CD14-positive monocyte (primary cell): ENCODE data around the gene ULK2. TPM values are rescaled to one million over a fixed set of nuclear protein-coding genes. Genes with fewer than 3 reads are reported as not detected.

Source experiments
- DNase-seq, 3 donors: peaks; one replicate each; pipeline ENCODE4 v3.0.0-alpha.2; 2011 to 2022
- H2AFZ ChIP-seq: 2 replicates; pipeline ENCODE4 v1.6.0; 2012; ENCODE audit warnings: mild to moderate bottlenecking, low read depth, low read length, inconsistent platforms; ENCODE audit not compliant: insufficient read depth, poor library complexity, severe bottlenecking
- H3K27ac ChIP-seq, 2 donors: 1 replicate in 1 of 2; 2 replicates in 1 of 2; pipeline ENCODE4 v1.5.1; 2012 to 2013; ENCODE audit warnings: low read length in 2 of 2, control low read depth in 1 of 2, inconsistent platforms in 1 of 2, low read depth in 1 of 2, mild to moderate bottlenecking in 1 of 2
- H3K27me3 ChIP-seq, 2 donors: one replicate each; pipeline versions ENCODE4 v1.6.0 to v1.6.1; 2011 to 2013; ENCODE audit warnings: low read length in 2 of 2; ENCODE audit not compliant: control insufficient read depth in 2 of 2, insufficient read depth in 2 of 2
- H3K36me3 ChIP-seq, 2 donors: replicated peaks in 1 of 2; 1 replicate in 1 of 2; 2 replicates in 1 of 2; pipeline versions ENCODE4 v1.5.1 to v1.6.1; 2012 to 2013; ENCODE audit warnings: low read length in 2 of 2, control low read depth in 1 of 2, inconsistent platforms in 1 of 2, mild to moderate bottlenecking in 1 of 2; ENCODE audit not compliant: insufficient read depth in 2 of 2, control insufficient read depth in 1 of 2
- H3K4me1 ChIP-seq, 2 donors: 1 replicate in 1 of 2; 2 replicates in 1 of 2; pipeline versions ENCODE4 v1.5.1 to v1.6.1; 2012 to 2013; ENCODE audit warnings: low read length in 2 of 2, control low read depth in 1 of 2, inconsistent platforms in 1 of 2, mild to moderate bottlenecking in 1 of 2, moderate library complexity in 1 of 2; ENCODE audit not compliant: insufficient read depth in 2 of 2, control insufficient read depth in 1 of 2
- H3K4me2 ChIP-seq: replicated peaks from 2 replicates; pipeline ENCODE3; 2012; ENCODE audit warnings: low read length, moderate library complexity, mild to moderate bottlenecking; ENCODE audit not compliant: poor library complexity, severe bottlenecking; ENCODE audit errors: extremely low read depth
- H3K4me3 ChIP-seq, 3 experiments: fragments of 200-600 bp in 1 of 3; sonication (generic) in 1 of 3; replicated peaks in 1 of 3; 1 replicate in 2 of 3; 2 replicates in 1 of 3; pipeline ENCODE4 v1.5.1; 2011 to 2013; ENCODE audit warnings: low read length in 3 of 3, mild to moderate bottlenecking in 3 of 3, control low read depth in 2 of 3, low read depth in 2 of 3, inconsistent platforms in 1 of 3, moderate library complexity in 1 of 3
- H3K79me2 ChIP-seq: 2 replicates; pipeline ENCODE4 v1.6.0; 2012; ENCODE audit warnings: mild to moderate bottlenecking, control low read depth, inconsistent platforms, low read length, moderate library complexity; ENCODE audit not compliant: insufficient read depth
- H3K9ac ChIP-seq: 2 replicates; pipeline ENCODE4 v1.6.0; 2017; ENCODE audit warnings: low read length, mild to moderate bottlenecking; ENCODE audit not compliant: insufficient read depth, poor library complexity, severe bottlenecking
- H3K9me3 ChIP-seq, 2 donors: replicated peaks in 1 of 2; 1 replicate in 1 of 2; 2 replicates in 1 of 2; pipeline versions ENCODE4 v1.5.1 to v1.6.1; 2012 to 2013; ENCODE audit warnings: low read length in 2 of 2, control low read depth in 1 of 2; ENCODE audit not compliant: control insufficient read depth in 1 of 2, insufficient read depth in 1 of 2
- H4K20me1 ChIP-seq: 2 replicates; pipeline ENCODE4 v1.6.0; 2012; ENCODE audit warnings: mild to moderate bottlenecking, low read length, control low read depth, moderate library complexity; ENCODE audit not compliant: insufficient read depth
- H3K27ac Mint-ChIP-seq, 7 donors: one replicate each; pipeline ENCODE4 v1.8.0; 2020; ENCODE audit warnings: mild to moderate bottlenecking in 7 of 7, mixed read lengths in 7 of 7, moderate library complexity in 6 of 7, inconsistent platforms in 2 of 7
- H3K27me3 Mint-ChIP-seq, 3 donors: one replicate each; pipeline ENCODE4 v1.8.0; 2021 to 2022; ENCODE audit warnings: low read depth in 3 of 3, mild to moderate bottlenecking in 3 of 3, mixed read lengths in 3 of 3, moderate library complexity in 3 of 3, inconsistent platforms in 1 of 3
- H3K36me3 Mint-ChIP-seq, 2 donors: one replicate each; pipeline ENCODE4 v1.8.0; 2020; ENCODE audit warnings: mixed read lengths in 2 of 2, inconsistent platforms in 1 of 2, mild to moderate bottlenecking in 1 of 2
- H3K4me1 Mint-ChIP-seq: one replicate; pipeline ENCODE4 v1.8.0; 2020; ENCODE audit warnings: mild to moderate bottlenecking, mixed read lengths
- H3K4me3 Mint-ChIP-seq, 2 donors: one replicate each; pipeline ENCODE4 v1.8.0; 2020; ENCODE audit warnings: mild to moderate bottlenecking in 2 of 2, mixed read lengths in 2 of 2, moderate library complexity in 1 of 2
- H3K9me3 Mint-ChIP-seq, 7 donors: one replicate each; pipeline ENCODE4 v1.8.0; 2020 to 2022; ENCODE audit warnings: mixed read lengths in 7 of 7, mild to moderate bottlenecking in 6 of 7, moderate library complexity in 6 of 7, inconsistent platforms in 2 of 7
- CTCF ChIP-seq: fragments of 200-600 bp; IDR thresholded peaks from one replicate; pipeline ENCODE4 v1.8.0; 2022; ENCODE audit warnings: antibody characterized with exemption, mild to moderate bottlenecking
- WGBS: methylation state at CpG from one replicate; pipeline ENCODE4 v1.1.5; 2013; ENCODE audit warnings: missing lambda C conversion rate; ENCODE audit not compliant: insufficient coverage; 5-methylcytosine and 5-hydroxymethylcytosine counted together
- intact Hi-C, 2 donors: fragments of 100-400 bp; cut with micrococcal nuclease; formaldehyde crosslinking; loops; one replicate each; pipeline versions ENCODE4 v1.15.0 to v1.15.1; 2023
- polyA plus RNA-seq, 3 donors: library from polyadenylated mRNA; depleted of rRNA in 1 of 3; unstranded in 2 of 3; stranded (reverse) in 1 of 3; fragments of 300-500 nt in 2 of 3; fragments of >200 nt in 1 of 3; fragmentation: Illumina TruSeq in 2 of 3; gene quantifications; 1 replicate in 2 of 3; 2 replicates in 1 of 3; pipeline ENCODE4 v1.2.3, GENCODE V29; 2012 to 2021

ULK2 gene
- polyA plus RNA-seq, 3 donors: 8.5 to 27.2 (median 12.3) TPM

- H4K20me1 ChIP-seq: no peaks in the 10 kb centered on the region
- 4% methylated on average over 19 of the region's 26 CpGs for WGBS
- peaks cover 9% of the 10 kb centered on the region for H3K4me1 Mint-ChIP-seq
- peak overlapping the region; percentile 15 to 68 (median 15) for H3K4me3 ChIP-seq
- H3K9me3 Mint-ChIP-seq: peaks cover 0 to 1% (median 0%) of the 10 kb centered on the region in 7 donors
- H3K4me3 Mint-ChIP-seq: peak overlapping the region; percentile 78 to 91
- no peaks in the 10 kb centered on the region for H3K36me3 Mint-ChIP-seq
- peak overlapping the region; percentile 79 for H3K4me2 ChIP-seq
- peak overlapping the region in 1 of 7 donors; percentile 71 for H3K27ac Mint-ChIP-seq
- H3K27ac ChIP-seq: no peak overlapping the region
- H3K36me3 ChIP-seq: no peaks in the 10 kb centered on the region
- no peaks in the 10 kb centered on the region for H3K9me3 ChIP-seq
- no peaks in the 10 kb centered on the region for H3K27me3 ChIP-seq
- H2AFZ ChIP-seq: peak overlapping the region; percentile 82
- H3K27me3 Mint-ChIP-seq: peaks cover 8 to 13% (median 8%) of the 10 kb centered on the region in 3 donors
- H3K79me2 ChIP-seq: no peaks in the 10 kb centered on the region
- no peak for DNase-seq
- H3K4me1 ChIP-seq: peaks cover 8 to 9% of the 10 kb centered on the region in 2 donors
- H3K9ac ChIP-seq: peak overlapping the region; percentile 15
- TF ChIP-seq CTCF: no peak
- intact Hi-C loops: no loop called here
Measured at GRCh38 chr17:19744492-19744891, 123.2 kb downstream of the ULK2 start.

GRCh38 chr17:19743101-19744100, 124.3 kb downstream of the ULK2 start:
- Histone ChIP-seq H3K4me3 (no peak overlapping the region), H3K36me3 (no peaks in the 10 kb centered on the region), H3K9me3 (no peaks in the 10 kb centered on the region), H4K20me1 (no peaks in the 10 kb centered on the region), H3K4me2 (no peak overlapping the region), H3K27ac (no peak overlapping the region), H3K9ac (no peak overlapping the region), H3K79me2 (no peaks in the 10 kb centered on the region), H2AFZ (no peak overlapping the region), H3K27me3 (no peaks in the 10 kb centered on the region), H3K4me1 (peaks cover 8 to 9% of the 10 kb centered on the region in 2 donors)
- intact Hi-C loops: no loop called here
- Mint-ChIP-seq H3K27ac (no peak overlapping the region), H3K27me3 (peaks cover 8 to 11% (median 8%) of the 10 kb centered on the region in 3 donors), H3K4me3 (no peak overlapping the region), H3K4me1 (peaks cover 9% of the 10 kb centered on the region), H3K36me3 (no peaks in the 10 kb centered on the region), H3K9me3 (peaks cover 0 to 1% (median 0%) of the 10 kb centered on the region in 7 donors)
- no peak for TF ChIP-seq CTCF
- 97% methylated on average over 23 of the region's 34 CpGs for WGBS
- DNase-seq: no peak
